CD4-positive, alpha-beta T cell treated with Interleukin-4 for 1 hour (primary cell): Measurements from ENCODE around the gene RPL7A.

Experiments
- DNase-seq, 2 donors: peaks; one replicate each; pipeline ENCODE4 v3.0.0-alpha.2; 2020 to 2022

The RPL7A gene

GRCh38 chr9:133393399-133393798, 45.4 kb downstream of the RPL7A start:
- DNase-seq: no peak

- no peak for DNase-seq
Observed at GRCh38 chr9:133394687-133395271, 46.8 kb downstream of the RPL7A start.

GRCh38 chr9:133396952-133397351, 48.9 kb downstream of the RPL7A start:
- DNase-seq: no peak

GRCh38 chr9:133397370-133397769, 49.4 kb downstream of the RPL7A start:
- no peak for DNase-seq

- no peak for DNase-seq
Observed at GRCh38 chr9:133397895-133398294, 49.9 kb downstream of the RPL7A start.

GRCh38 chr9:133400292-133400691, 52.3 kb downstream of the RPL7A start:
- DNase-seq: no peak
